MCF 10A (cell line): ENCODE results near the gene SESN1. TPM values are rescaled to one million over a fixed set of nuclear protein-coding genes. Genes with fewer than 3 reads are reported as not detected.

ENCODE experiments used
- BruUV-seq: library from RNA; stranded (reverse); fragments of 400-500 nt; replicated peaks from 2 replicates; lab custom pipeline; 2021; lab: Mats Ljungman, UMichigan
- CTCF ChIA-PET: fragments of 300-600 bp; sonication (Branson Sonifier 250); formaldehyde crosslinking; extraction: SDS; loops from one replicate; lab custom pipeline; 2021; ENCODE audit warnings: antibody characterized with exemption, inconsistent platforms; lab: Yijun Ruan, JAX
- POLR2A ChIA-PET: fragments of 300-600, 350-650 bp; sonication (Branson Sonifier 250); formaldehyde crosslinking; extraction: SDS; loops from one replicate; lab custom pipeline; 2020; ENCODE audit warnings: antibody characterized with exemption, inconsistent platforms; lab: Yijun Ruan, JAX
- DNase-seq: peaks from one replicate; pipeline ENCODE4 v3.0.0-alpha.2; 2018; ENCODE audit not compliant: unreplicated experiment
- H3K27ac Mint-ChIP-seq: one replicate; pipeline ENCODE4 v1.8.0; 2022; ENCODE audit warnings: mild to moderate bottlenecking, low read depth, mixed read lengths; ENCODE audit not compliant: unreplicated experiment
- H3K27me3 Mint-ChIP-seq: one replicate; pipeline ENCODE4 v1.8.0; 2022; ENCODE audit warnings: mixed read lengths; ENCODE audit not compliant: insufficient read depth, unreplicated experiment
- H3K36me3 Mint-ChIP-seq: one replicate; pipeline ENCODE4 v1.8.0; 2022; ENCODE audit warnings: mild to moderate bottlenecking, moderate library complexity, mixed read lengths; ENCODE audit not compliant: insufficient read depth, unreplicated experiment
- H3K4me1 Mint-ChIP-seq: one replicate; pipeline ENCODE4 v1.8.0; 2022; ENCODE audit warnings: mixed read lengths; ENCODE audit not compliant: insufficient read depth, unreplicated experiment
- H3K4me3 Mint-ChIP-seq: one replicate; pipeline ENCODE4 v1.8.0; 2022; ENCODE audit warnings: mild to moderate bottlenecking, moderate library complexity, mixed read lengths; ENCODE audit not compliant: unreplicated experiment
- H3K9me3 Mint-ChIP-seq: one replicate; pipeline ENCODE4 v1.8.0; 2022; ENCODE audit warnings: mixed read lengths; ENCODE audit not compliant: unreplicated experiment
- CTCF ChIP-seq: fragments of 200-600 bp; IDR thresholded peaks from one replicate; pipeline ENCODE4 v1.8.0; 2022; ENCODE audit warnings: antibody characterized with exemption, mild to moderate bottlenecking; ENCODE audit not compliant: unreplicated experiment
- intact Hi-C: fragments of 100-400 bp; cut with micrococcal nuclease; formaldehyde crosslinking; loops from 2 replicates; pipeline ENCODE4 v1.14.1; 2022
- total RNA-seq: library from RNA; stranded (reverse); gene quantifications from 2 replicates; pipeline ENCODE4 v1.2.3, GENCODE V29; 2022

SESN1 gene
- total RNA-seq, 1 experiment from 2014 or later: 23.0 TPM

- no TSS peak for BruUV-seq
- ChIA-PET POLR2A (interaction anchor here (0.7 to 2.1 kb wide), 3 partner anchors 20 to 25 kb away, joined by 3 to 9 read pairs (median 5); no protein-coding TSS in a partner anchor), CTCF (interaction anchor here (0.6 kb wide), 1 partner anchor 21 kb away, joined by 4 read pairs; no protein-coding TSS in a partner anchor)
- H3K4me3 Mint-ChIP-seq: no peak overlapping the region
- H3K36me3 Mint-ChIP-seq: peaks cover 10% of the 10 kb centered on the region
- no peaks in the 10 kb centered on the region for H3K4me1 Mint-ChIP-seq
- H3K9me3 Mint-ChIP-seq: peaks cover 6% of the 10 kb centered on the region
- DNase-seq: no peak
- intact Hi-C loops: no loop called here
- no peaks in the 10 kb centered on the region for H3K27me3 Mint-ChIP-seq
- no peak overlapping the region for H3K27ac Mint-ChIP-seq
- TF ChIP-seq CTCF: no peak
These were observed 65.3 kb downstream of the SESN1 start for GRCh38 chr6:109029313-109029712.

- Mint-ChIP-seq H3K9me3 (peaks cover 6% of the 10 kb centered on the region), H3K27ac (no peak overlapping the region), H3K36me3 (peaks cover 10% of the 10 kb centered on the region), H3K4me3 (no peak overlapping the region), H3K27me3 (no peaks in the 10 kb centered on the region), H3K4me1 (no peaks in the 10 kb centered on the region)
- ChIA-PET POLR2A (interaction anchor here (1.4 to 2.1 kb wide), 2 partner anchors 19 to 22 kb away, joined by 5 to 9 read pairs; no protein-coding TSS in a partner anchor), CTCF (no interaction called here)
- DNase-seq: no peak
- TF ChIP-seq CTCF: no peak
- intact Hi-C loops: no loop called here
- no TSS peak for BruUV-seq
These were observed 66.2 kb downstream of the SESN1 start for GRCh38 chr6:109028439-109028838.

- no TSS peak for BruUV-seq
- no peak overlapping the region for H3K4me3 Mint-ChIP-seq
- TF ChIP-seq CTCF: no peak
- no peak for DNase-seq
- peaks cover 6% of the 10 kb centered on the region for H3K9me3 Mint-ChIP-seq
- peaks cover 4% of the 10 kb centered on the region for H3K4me1 Mint-ChIP-seq
- peaks cover 10% of the 10 kb centered on the region for H3K36me3 Mint-ChIP-seq
- no peak overlapping the region for H3K27ac Mint-ChIP-seq
- ChIA-PET CTCF (no interaction called here), POLR2A (interaction anchor here (1.1 kb wide), 1 partner anchor 12 kb away, joined by 3 read pairs; no protein-coding TSS in a partner anchor)
- intact Hi-C loops: no loop called here
- H3K27me3 Mint-ChIP-seq: no peaks in the 10 kb centered on the region
These were observed 66.7 kb downstream of the SESN1 start for GRCh38 chr6:109027964-109028363.

- ChIA-PET POLR2A (interaction anchor here (0.9 to 1.7 kb wide), 3 partner anchors 11 to 69 kb away, joined by 3 to 4 read pairs (median 4); partner anchors contain the start of gene SESN1), CTCF (no interaction called here)
- H3K36me3 Mint-ChIP-seq: peaks cover 16% of the 10 kb centered on the region
- DNase-seq: no peak
- H3K4me1 Mint-ChIP-seq: peaks cover 8% of the 10 kb centered on the region
- intact Hi-C loops: no loop called here
- no TSS peak for BruUV-seq
- H3K27ac Mint-ChIP-seq: no peak overlapping the region
- H3K9me3 Mint-ChIP-seq: peaks cover 6% of the 10 kb centered on the region
- TF ChIP-seq CTCF: no peak
- no peaks in the 10 kb centered on the region for H3K27me3 Mint-ChIP-seq
- H3K4me3 Mint-ChIP-seq: no peak overlapping the region
These were observed 69.0 kb downstream of the SESN1 start for GRCh38 chr6:109025639-109026038.
